GM23338 (cell line): Measurements from ENCODE around the gene ZER1. TPM values are rescaled to one million over a fixed set of nuclear protein-coding genes. Genes with fewer than 3 reads are reported as not detected.

Experiments used
- ATAC-seq: fragments of 200-7000 bp; cut with Tn5 transposase; 3 replicates; pipeline ENCODE4 v1.9.1; 2020
- DNase-seq: peaks from one replicate; pipeline ENCODE4 v3.0.0-alpha.2; 2015; ENCODE audit warnings: low spot score
- H2AFZ ChIP-seq: fragments of 200-600 bp; sonication (generic); 2 replicates; pipeline ENCODE4 v1.8.0; 2016; ENCODE audit warnings: antibody characterized with exemption, mild to moderate bottlenecking, moderate library complexity
- H3F3A ChIP-seq: fragments of 200-600 bp; sonication (generic); replicated peaks from 2 replicates; pipeline ENCODE4 v1.8.0; 2017; ENCODE audit warnings: antibody characterized with exemption, mixed run types, low read depth
- H3K27ac ChIP-seq: fragments of 200-600 bp; sonication (generic); 2 replicates; pipeline ENCODE4 v1.6.1; 2016; ENCODE audit warnings: low read depth
- H3K27me3 ChIP-seq: fragments of 200-600 bp; sonication (generic); 2 replicates; pipeline ENCODE4 v1.8.0; 2016; ENCODE audit warnings: mild to moderate bottlenecking, mixed run types, moderate library complexity; ENCODE audit not compliant: insufficient read depth
- H3K36me3 ChIP-seq: fragments of 200-600 bp; sonication (generic); 2 replicates; pipeline ENCODE4 v1.8.0; 2016; ENCODE audit warnings: mild to moderate bottlenecking; ENCODE audit not compliant: insufficient read depth
- H3K4me1 ChIP-seq: fragments of 200-600 bp; sonication (generic); 2 replicates; pipeline ENCODE4 v1.8.0; 2016; ENCODE audit warnings: mild to moderate bottlenecking, moderate library complexity; ENCODE audit not compliant: insufficient read depth
- H3K4me2 ChIP-seq: fragments of 200-600 bp; sonication (generic); 2 replicates; pipeline ENCODE4 v1.7.1; 2017; ENCODE audit warnings: mixed run types
- H3K4me3 ChIP-seq: fragments of 200-600 bp; sonication (generic); 2 replicates; pipeline ENCODE4 v1.6.1; 2016; ENCODE audit warnings: mixed run types
- H3K79me2 ChIP-seq: fragments of 200-600 bp; sonication (generic); replicated peaks from 2 replicates; pipeline ENCODE4 v1.8.0; 2017; ENCODE audit warnings: mild to moderate bottlenecking; ENCODE audit not compliant: insufficient read depth
- H3K9me2 ChIP-seq: fragments of 200-600 bp; sonication (generic); 2 replicates; pipeline ENCODE4 v1.8.0; 2017; ENCODE audit not compliant: insufficient read depth
- H4K20me1 ChIP-seq: fragments of 200-600 bp; sonication (generic); replicated peaks from 2 replicates; pipeline ENCODE4 v1.8.0; 2017; ENCODE audit warnings: mild to moderate bottlenecking; ENCODE audit not compliant: insufficient read depth
- H3K27ac Mint-ChIP-seq: 2 replicates; pipeline ENCODE4 v1.8.0; 2020; ENCODE audit warnings: inconsistent platforms, mild to moderate bottlenecking, moderate library complexity, mixed read lengths
- H3K27me3 Mint-ChIP-seq: 3 replicates; pipeline ENCODE4 v1.8.0; 2022; ENCODE audit warnings: low read depth, mild to moderate bottlenecking, moderate library complexity, mixed read lengths, inconsistent platforms; ENCODE audit not compliant: insufficient read depth, poor library complexity
- H3K36me3 Mint-ChIP-seq: 3 replicates; pipeline ENCODE4 v1.8.0; 2021; ENCODE audit warnings: low read depth, mild to moderate bottlenecking, inconsistent platforms, moderate library complexity, mixed read lengths
- H3K4me1 Mint-ChIP-seq: 3 replicates; pipeline ENCODE4 v1.8.0; 2020; ENCODE audit warnings: mild to moderate bottlenecking, inconsistent platforms, mixed read lengths
- H3K4me3 Mint-ChIP-seq: 3 replicates; pipeline ENCODE4 v1.8.0; 2021; ENCODE audit warnings: moderate library complexity, mild to moderate bottlenecking, inconsistent platforms, mixed read lengths
- H3K9me3 Mint-ChIP-seq: 3 replicates; pipeline ENCODE4 v1.8.0; 2020; ENCODE audit warnings: moderate library complexity, mild to moderate bottlenecking, inconsistent platforms, mixed read lengths
- CREB1 ChIP-seq: fragments of 250-450 bp; sonication (Bioruptor Pico); IDR thresholded peaks from 2 replicates; pipeline ENCODE4 v1.5.0; 2020; ENCODE audit warnings: low read depth, mild to moderate bottlenecking, moderate library complexity
- CTCF ChIP-seq, 2 experiments: fragments of 200-600 bp in 1 of 2; sonication (generic) in 1 of 2; conservative IDR thresholded peaks; 2 replicates each; pipeline versions ENCODE4 v1.5.1 to v1.6.1; 2016 to 2017; ENCODE audit warnings: antibody characterized with exemption in 2 of 2, low read depth in 2 of 2, mild to moderate bottlenecking in 2 of 2, moderate library complexity in 1 of 2
- ETS1 ChIP-seq: IDR thresholded peaks from 2 replicates; pipeline ENCODE4 v1.6.1; 2016; ENCODE audit warnings: antibody characterized with exemption
- EZH2 ChIP-seq: fragments of 200-600 bp; sonication (generic); IDR thresholded peaks from one replicate; pipeline ENCODE4 v1.8.0; 2017; ENCODE audit warnings: antibody characterized with exemption, mild to moderate bottlenecking, low read depth; ENCODE audit not compliant: unreplicated experiment
- EZH2phosphoT487 ChIP-seq: fragments of 200-600 bp; sonication (generic); IDR thresholded peaks from one replicate; pipeline ENCODE4 v1.8.1; 2018; ENCODE audit warnings: antibody characterized with exemption; ENCODE audit not compliant: unreplicated experiment
- JUNB ChIP-seq: IDR thresholded peaks from one replicate; pipeline ENCODE4 v1.6.1; 2016; ENCODE audit warnings: antibody characterized with exemption; ENCODE audit not compliant: unreplicated experiment
- NANOG ChIP-seq: IDR thresholded peaks from 2 replicates; pipeline ENCODE4 v1.6.1; 2016; ENCODE audit warnings: antibody characterized with exemption, borderline replicate concordance
- POLR2AphosphoS5 ChIP-seq: IDR thresholded peaks from 2 replicates; pipeline ENCODE4 v1.6.1; 2016; ENCODE audit warnings: antibody characterized with exemption, low read depth
- REST ChIP-seq: IDR thresholded peaks from one replicate; pipeline ENCODE4 v1.6.1; 2018; ENCODE audit warnings: antibody characterized with exemption; ENCODE audit not compliant: unreplicated experiment
- STAT1 ChIP-seq: IDR thresholded peaks from one replicate; pipeline ENCODE4 v1.6.1; 2016; ENCODE audit warnings: antibody characterized with exemption; ENCODE audit not compliant: unreplicated experiment
- ZNF114 ChIP-seq: fragments of 250-450 bp; sonication (Bioruptor Pico); IDR thresholded peaks from 2 replicates; pipeline ENCODE4 v1.5.0; 2020; ENCODE audit warnings: mild to moderate bottlenecking, moderate library complexity
- ZNF331 ChIP-seq: fragments of 250-450 bp; sonication (Bioruptor Pico); IDR thresholded peaks from 2 replicates; pipeline ENCODE4 v1.5.0; 2020; ENCODE audit warnings: low read depth, mild to moderate bottlenecking, moderate library complexity
- ZNF462 ChIP-seq: fragments of 250-450 bp; sonication (Bioruptor Pico); IDR thresholded peaks from 2 replicates; pipeline ENCODE4 v1.5.0; 2020; ENCODE audit warnings: mild to moderate bottlenecking, moderate library complexity
- polyA plus RNA-seq: library from polyadenylated mRNA; unstranded; fragments of >200 nt; fragmentation: Nextera tagmentation; extraction: Ambion mirVana; gene quantifications from 2 replicates; pipeline ENCODE4 v1.2.1, GENCODE V29; 2016
- total RNA-seq: library from RNA; depleted of rRNA; stranded (reverse); fragments of >200 nt; shearing (Covaris generic); gene quantifications from 2 replicates; pipeline ENCODE4 v1.2.3, GENCODE V29; 2014

Gene ZER1
- total and polyA plus RNA-seq, 2 experiments from 2014 or later, result 7.0 to 23.9 TPM

GRCh38 chr9:128728298-128728697 is 43.4 kb downstream of the ZER1 start:
- ATAC-seq (no peak), DNase-seq (no peak)
- no peaks in the 10 kb centered on the region; the same call in 1 of the 2 replicates for H3K79me2 ChIP-seq
- H3K4me1 ChIP-seq, result no peaks in the 10 kb centered on the region; the same call in 1 of the 2 replicates
- H3K4me3 Mint-ChIP-seq, result no peak overlapping the region
- no peak overlapping the region for H3K4me2 ChIP-seq
- H3K36me3 ChIP-seq, result no peaks in the 10 kb centered on the region
- peaks cover 4% of the 10 kb centered on the region; the same call in 1 of the 2 replicates for H3F3A ChIP-seq
- no peak overlapping the region for H3K4me3 ChIP-seq
- H4K20me1 ChIP-seq, result no peaks in the 10 kb centered on the region
- no peaks in the 10 kb centered on the region for H3K9me2 ChIP-seq
- peaks cover 20% of the 10 kb centered on the region for H3K27me3 Mint-ChIP-seq
- H3K27me3 ChIP-seq, result no peaks in the 10 kb centered on the region
- no peak overlapping the region for H2AFZ ChIP-seq
- TF ChIP-seq ZNF462 (no peak), ZNF114 (CRISPR knock-in tag) (no peak), ZNF331 (no peak), CREB1 (no peak), POLR2AphosphoS5 (no peak), STAT1 (no peak), CTCF (conservative IDR thresholded peaks at IDR 0.05; ENCODE audit: low read depth in 2 of 2) (no peak), EZH2 (no peak), NANOG (no peak), JUNB (no peak), EZH2phosphoT487 (no peak), ETS1 (no peak), REST (no peak)
- no peak overlapping the region for H3K27ac ChIP-seq
- no peak overlapping the region for H3K27ac Mint-ChIP-seq
- H3K9me3 Mint-ChIP-seq, result no peaks in the 10 kb centered on the region; the same call in 2 of the 3 replicates
- H3K4me1 Mint-ChIP-seq, result peaks cover 18% of the 10 kb centered on the region
- H3K36me3 Mint-ChIP-seq, result 0 out of 3 replicates have a peak, but pooled peaks cover 3% of the 10 kb centered on the region
